K562 (cell line): Measurements from ENCODE around the gene PNPLA7. TPM values are rescaled to one million over a fixed set of nuclear protein-coding genes. Genes with fewer than 3 reads are reported as not detected.

ENCODE experiments used
- ATAC-seq: fragments of 200-7000 bp; cut with Tn5 transposase; 3 replicates; pipeline ENCODE4 v1.9.1; 2020; ENCODE audit warnings: moderate library complexity
- BruUV-seq: library from RNA; stranded (reverse); fragments of 400-500 nt; replicated peaks from 2 replicates; lab custom pipeline; 2021; lab: Mats Ljungman, UMichigan
- CTCF ChIA-PET: fragments of 300-600 bp; formaldehyde crosslinking; extraction: SDS; loops from one replicate; lab custom pipeline; 2021; ENCODE audit warnings: low intra/inter-chr PET ratio; lab: Yijun Ruan, JAX
- POLR2A ChIA-PET: fragments of 300-600, 350-650 bp; sonication (Branson Sonifier 250); formaldehyde crosslinking; extraction: SDS; loops from one replicate; lab custom pipeline; 2021; ENCODE audit warnings: antibody characterized with exemption, inconsistent platforms; lab: Yijun Ruan, JAX
- DNase-seq, 4 experiments: peaks; one replicate each; pipeline versions ENCODE4 v3.0.0 to v3.0.0-alpha.2; 2011 to 2018; ENCODE audit warnings: low spot score in 3 of 4, mixed read lengths in 3 of 4; ENCODE audit errors: extremely low read depth in 1 of 4
- FAIRE-seq: peaks from 2 replicates; lab custom pipeline; 2011; peaks lifted over from hg19 to GRCh38; lab: Jason Lieb, UNC
- H2AFZ ChIP-seq: 2 replicates; pipeline ENCODE4 v1.6.0; 2011; ENCODE audit warnings: low read depth, low read length, control low read depth, inconsistent platforms
- H3K27ac ChIP-seq: fragments of 200-600 bp; 3 replicates; pipeline ENCODE4 v1.8.0; 2011; ENCODE audit warnings: low read depth, mild to moderate bottlenecking, control low read depth, inconsistent platforms, low read length, moderate library complexity, mixed read lengths; ENCODE audit errors: extremely low read depth
- H3K27me3 ChIP-seq, 2 experiments: fragments of 300-600 bp in 1 of 2; 2 replicates in 1 of 2; 3 replicates in 1 of 2; pipeline versions ENCODE4 v1.6.0 to v1.8.0; 2011; ENCODE audit warnings: inconsistent platforms in 2 of 2, low read length in 2 of 2, mild to moderate bottlenecking in 1 of 2, mixed read lengths in 1 of 2, moderate library complexity in 1 of 2; ENCODE audit not compliant: control insufficient read depth in 2 of 2, insufficient read depth in 2 of 2
- H3K36me3 ChIP-seq: fragments of 300-600 bp; 3 replicates; pipeline ENCODE4 v1.8.0; 2011; ENCODE audit warnings: mild to moderate bottlenecking, low read length, inconsistent platforms; ENCODE audit not compliant: control insufficient read depth, insufficient read depth
- H3K4me1 ChIP-seq, 2 experiments: fragments of 200-600 bp in 1 of 2; replicated peaks in 1 of 2; 2 replicates in 1 of 2; 3 replicates in 1 of 2; pipeline versions ENCODE4 v1.5.1 to v1.8.0; 2011; ENCODE audit warnings: inconsistent platforms in 2 of 2, low read length in 2 of 2, mild to moderate bottlenecking in 1 of 2, mixed read lengths in 1 of 2, moderate library complexity in 1 of 2; ENCODE audit not compliant: control insufficient read depth in 2 of 2, insufficient read depth in 2 of 2
- H3K4me2 ChIP-seq: 2 replicates; pipeline ENCODE4 v1.6.1; 2011; ENCODE audit warnings: low read length, control low read depth, inconsistent platforms, mixed read lengths; ENCODE audit not compliant: insufficient read depth
- H3K4me3 ChIP-seq: fragments of 200-600 bp; sonication (generic), shearing (Covaris generic); 2 replicates; pipeline ENCODE4 v1.5.1; 2016; ENCODE audit warnings: control low read depth, inconsistent platforms
- H3K79me2 ChIP-seq: fragments of 200-600 bp; 3 replicates; pipeline ENCODE4 v1.8.0; 2011; ENCODE audit warnings: low read length, inconsistent platforms; ENCODE audit not compliant: control insufficient read depth, insufficient read depth
- H3K9ac ChIP-seq, 2 experiments: 2 replicates each; pipeline versions ENCODE4 v1.6.0 to v1.6.1; 2011; ENCODE audit warnings: low read depth in 2 of 2, low read length in 2 of 2, control low read depth in 1 of 2, inconsistent platforms in 1 of 2, mild to moderate bottlenecking in 1 of 2, mixed read lengths in 1 of 2; ENCODE audit not compliant: insufficient read depth in 1 of 2
- H3K9me1 ChIP-seq: one replicate; pipeline ENCODE4 v1.6.0; 2011; ENCODE audit warnings: inconsistent platforms, mild to moderate bottlenecking, low read length, moderate library complexity; ENCODE audit not compliant: control insufficient read depth, insufficient read depth
- H3K9me3 ChIP-seq: replicated peaks from 2 replicates; pipeline ENCODE4 v1.5.1; 2011; ENCODE audit warnings: low read depth, low read length, inconsistent platforms; ENCODE audit not compliant: control insufficient read depth, insufficient read depth
- H4K20me1 ChIP-seq: replicated peaks from 2 replicates; pipeline ENCODE4 v1.6.1; 2011; ENCODE audit warnings: low read length, inconsistent platforms, mixed read lengths; ENCODE audit not compliant: control insufficient read depth, insufficient read depth
- DACH1 ChIP-seq: fragments of 450-650 bp; IDR thresholded peaks from 2 replicates; pipeline ENCODE4 v1.6.1; 2018; ENCODE audit not compliant: partially characterized antibody
- FOXA1 ChIP-seq: fragments of 450-650 bp; IDR thresholded peaks from 2 replicates; pipeline ENCODE4 v1.6.1; 2016; ENCODE audit warnings: mild to moderate bottlenecking, borderline replicate concordance
- GATAD2B ChIP-seq: fragments of 450-650 bp; IDR thresholded peaks from 2 replicates; pipeline ENCODE4 v1.6.1; 2017; ENCODE audit warnings: mild to moderate bottlenecking, borderline replicate concordance
- KLF6 ChIP-seq: fragments of 250-450 bp; sonication (Bioruptor Pico); IDR thresholded peaks from 2 replicates; pipeline ENCODE4 v1.4.0; 2020; ENCODE audit warnings: mild to moderate bottlenecking, moderate library complexity, borderline replicate concordance
- NR2F6 ChIP-seq: fragments of 450-650 bp; formaldehyde crosslinking; IDR thresholded peaks from 2 replicates; pipeline ENCODE4 v1.4.0; 2020; ENCODE audit warnings: mild to moderate bottlenecking
- RHOXF2B ChIP-seq: fragments of 250-450 bp; sonication (Bioruptor Pico); conservative IDR thresholded peaks from 2 replicates; pipeline ENCODE4 v1.5.1; 2021
- USF1 ChIP-seq: sonication (generic); formaldehyde crosslinking; IDR thresholded peaks from 2 replicates; pipeline ENCODE4 v1.9.0; 2022; ENCODE audit warnings: mild to moderate bottlenecking, missing genetic modification reagents
- ZNF318 ChIP-seq, 2 experiments: fragments of 450-650 bp; IDR thresholded peaks; 2 replicates each; pipeline ENCODE4 v1.6.1; 2016; ENCODE audit warnings: mild to moderate bottlenecking in 2 of 2, borderline replicate concordance in 1 of 2, low read depth in 1 of 2, moderate library complexity in 1 of 2
- ZNF830 ChIP-seq: fragments of 250-450 bp; sonication (Bioruptor Pico); IDR thresholded peaks from 2 replicates; pipeline ENCODE4 v1.5.0; 2021; ENCODE audit warnings: mild to moderate bottlenecking
- WGBS: fragments of 100-300 bp; shearing (Covaris generic); methylation state at CpG from one replicate; pipeline ENCODE4 v1.1.6; 2016; ENCODE audit warnings: low coverage, mixed read lengths; ENCODE audit not compliant: insufficient coverage; ENCODE audit errors: missing lambda C conversion rate; 5-methylcytosine and 5-hydroxymethylcytosine counted together
- in situ Hi-C: fragments of 300-500 bp; cut with MboI; formaldehyde crosslinking; loops from 4 replicates; pipeline ENCODE4 v1.15.0; 2018; ENCODE audit warnings: inconsistent platforms, mixed read lengths
- intact Hi-C: fragments of 100-400 bp; cut with micrococcal nuclease; formaldehyde crosslinking; loops from 2 replicates; pipeline ENCODE4 v1.14.2; 2022
- polyA plus RNA-seq, 8 experiments: library from polyadenylated mRNA; depleted of rRNA in 4 of 8; stranded (reverse) in 5 of 8; unstranded in 3 of 8; fragments of >200 nt; fragmentation: Nextera tagmentation in 2 of 8; fragmentation: Illumina TruSeq in 1 of 8; extraction: Ambion mirVana in 2 of 8; extraction: Trizol in 1 of 8; gene quantifications; 2 replicates each; pipeline versions ENCODE4 v1.2.1 to v1.2.3, GENCODE V29; 2011 to 2014; ENCODE audit warnings: inconsistent platforms in 1 of 8, missing spikeins in 1 of 8
- total RNA-seq, 7 experiments: library from RNA; depleted of rRNA in 6 of 7; stranded (reverse); fragments of >200 nt in 6 of 7; fragmentation: Illumina TruSeq in 2 of 7; extraction: Trizol in 2 of 7; gene quantifications; 2 replicates each; pipeline versions ENCODE4 v1.2.1 to v1.2.3, GENCODE V29; 2011 to 2021; ENCODE audit warnings: low replicate concordance in 1 of 7
- TF ChIP-seq, protein P1 (sequence below): fragments of 450-650 bp; formaldehyde crosslinking; IDR thresholded peaks from 2 replicates; pipeline ENCODE4 v1.4.0; 2020; ENCODE audit warnings: mild to moderate bottlenecking, moderate library complexity

PNPLA7 gene
- total and polyA plus RNA-seq, 9 of the 15 experiments (the other 6 are each of a cell fraction or from before 2014, with no cell fraction given) = 0.01 to 0.85 (median 0.19) TPM; not detected in 1

DNA sequence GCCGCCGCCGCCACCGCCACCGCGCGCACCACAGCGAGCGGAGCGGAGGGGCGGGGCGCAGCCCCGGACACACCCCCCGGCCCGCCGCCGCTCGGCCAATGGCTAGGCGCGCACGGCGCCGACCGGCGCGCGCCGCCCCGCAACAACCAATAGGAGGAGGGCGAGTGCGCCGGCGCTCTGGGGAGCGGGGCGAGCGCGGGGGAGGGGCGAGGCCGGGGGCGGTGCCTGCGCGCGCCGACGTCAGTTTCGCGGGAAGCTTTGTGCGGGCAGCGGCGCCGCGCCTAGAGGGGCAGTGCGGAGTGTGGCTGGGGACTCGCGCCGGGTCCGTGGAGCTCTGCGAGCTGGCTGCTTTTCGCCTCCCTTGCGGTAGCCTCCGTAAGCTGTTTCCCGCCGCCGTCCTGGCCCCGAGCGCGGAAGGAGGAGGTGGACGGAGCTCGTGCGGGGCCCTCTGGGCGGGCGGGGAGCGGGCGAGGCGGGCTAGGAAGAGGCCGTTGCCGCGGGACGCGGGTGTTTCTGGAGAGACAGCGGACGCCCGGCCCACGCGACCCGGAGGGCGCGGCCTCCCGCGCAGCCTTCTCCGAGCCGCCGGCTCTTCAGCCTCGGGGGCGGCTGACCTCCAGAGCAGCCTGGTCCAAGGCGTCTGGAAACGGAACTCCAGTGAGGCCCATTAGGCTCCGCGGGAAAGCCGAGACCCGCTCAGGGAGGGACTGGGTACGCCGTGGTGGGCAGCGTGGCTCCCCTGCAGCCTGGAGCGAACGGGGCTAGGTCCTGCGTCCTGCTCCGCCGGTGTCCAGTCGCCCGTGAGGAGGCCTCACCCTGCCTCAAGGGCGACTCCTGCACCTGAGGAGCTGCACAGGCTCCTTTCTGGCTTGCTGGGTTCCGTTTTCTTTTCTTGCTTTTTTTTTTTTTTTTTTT lies 40.5 kb upstream of the PNPLA7 start, which contains the start of gene ZMYND19:
TSS of gene ZMYND19 (minus strand) at position 44 of the 915 bp plus-strand sequence. CDS start 249 bp downstream, outside the sequence.
- H3K9ac ChIP-seq = peak within 1 kb of the TSS; percentile 82 to 99
- intact Hi-C loops = no loop called here
- BruUV-seq = TSS peak; percentile 80
- TF ChIP-seq NR2F6 (CRISPR knock-in tag) (no peak), ZNF830 (no peak), RHOXF2B (no peak), FOXA1 (no peak), USF1 (no peak), DACH1 (no peak), GATAD2B (no peak), KLF6 (CRISPR knock-in tag) (no peak), ZNF318 (IDR thresholded peaks at IDR 0.05; ENCODE audit: borderline replicate concordance in 1 of 2, low read depth in 1 of 2) (no peak)
- TF ChIP-seq, protein P1, sequence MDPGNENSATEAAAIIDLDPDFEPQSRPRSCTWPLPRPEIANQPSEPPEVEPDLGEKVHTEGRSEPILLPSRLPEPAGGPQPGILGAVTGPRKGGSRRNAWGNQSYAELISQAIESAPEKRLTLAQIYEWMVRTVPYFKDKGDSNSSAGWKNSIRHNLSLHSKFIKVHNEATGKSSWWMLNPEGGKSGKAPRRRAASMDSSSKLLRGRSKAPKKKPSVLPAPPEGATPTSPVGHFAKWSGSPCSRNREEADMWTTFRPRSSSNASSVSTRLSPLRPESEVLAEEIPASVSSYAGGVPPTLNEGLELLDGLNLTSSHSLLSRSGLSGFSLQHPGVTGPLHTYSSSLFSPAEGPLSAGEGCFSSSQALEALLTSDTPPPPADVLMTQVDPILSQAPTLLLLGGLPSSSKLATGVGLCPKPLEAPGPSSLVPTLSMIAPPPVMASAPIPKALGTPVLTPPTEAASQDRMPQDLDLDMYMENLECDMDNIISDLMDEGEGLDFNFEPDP (CRISPR knock-in tag) = no peak

More for the DNA sequence above, 40.5 kb upstream of the PNPLA7 start, which contains the start of gene ZMYND19:
- H3K4me2 ChIP-seq = peak within 1 kb of the TSS; percentile 94
- FAIRE-seq (peak; percentile 79), ATAC-seq (peak; percentile 96), DNase-seq (peak; percentile 92 to 100 (median 100))
- peak within 1 kb of the TSS; percentile 92 for H2AFZ ChIP-seq
- peak within 1 kb of the TSS; percentile 92 for H3K4me3 ChIP-seq
- peaks cover 35% of the 10 kb centered on the region for H3K79me2 ChIP-seq
- WGBS = 1% methylated on average over 49 of the region's 113 CpGs
- CTCF ChIA-PET = no interaction called here
- no peaks in the 10 kb centered on the region for H3K27me3 ChIP-seq
- H3K9me1 ChIP-seq = no peaks in the 10 kb centered on the region
- peak within 1 kb of the TSS; percentile 76 for H3K27ac ChIP-seq
- peaks cover 34% of the 10 kb centered on the region; the same call in 2 of the 3 replicates for H3K36me3 ChIP-seq
- H4K20me1 ChIP-seq = 0 out of 2 replicates have a peak, but pooled peaks cover 19% of the 10 kb centered on the region
- peaks cover 27 to 54% of the 10 kb centered on the region in 2 experiments; a peak in 4 of 5 replicates for H3K4me1 ChIP-seq
- in situ Hi-C loops = no loop called here
- POLR2A ChIA-PET = interaction anchor here (1.0 to 4.2 kb wide), 4 partner anchors 9 to 28 kb away, joined by 4 to 28 read pairs (median 4); partner anchors contain the start of gene EHMT1
- no peaks in the 10 kb centered on the region for H3K9me3 ChIP-seq
